Panc1 (cell line): ENCODE data around the gene IFIT1. TPM values are rescaled to one million over a fixed set of nuclear protein-coding genes. Genes with fewer than 3 reads are reported as not detected.

Experiments used
- ATAC-seq: fragments of 200-7000 bp; cut with Tn5 transposase; 2 replicates; pipeline ENCODE4 v1.9.1; 2020; ENCODE audit warnings: mild to moderate bottlenecking, moderate library complexity
- BruUV-seq: library from RNA; stranded (reverse); fragments of 400-500 nt; replicated peaks from 2 replicates; lab custom pipeline; 2021; lab: Mats Ljungman, UMichigan
- CTCF ChIA-PET: fragments of 300-600 bp; sonication (Branson Sonifier 250); formaldehyde crosslinking; loops from one replicate; lab custom pipeline; 2022; ENCODE audit warnings: antibody characterized with exemption; lab: Charles Lee
- POLR2A ChIA-PET: fragments of 300-600 bp; sonication (Branson Sonifier 250); formaldehyde crosslinking; loops from one replicate; lab custom pipeline; 2022; ENCODE audit warnings: antibody characterized with exemption; lab: Charles Lee
- DNase-seq: peaks from one replicate; pipeline ENCODE4 v3.0.0-alpha.2; 2010; ENCODE audit warnings: low read depth, low spot score
- H3K27ac ChIP-seq: 2 replicates; pipeline ENCODE4 v1.5.1; 2011; ENCODE audit warnings: mild to moderate bottlenecking, low read length, inconsistent platforms
- H3K27me3 ChIP-seq: fragments of 200-500 bp; sonication (Bioruptor generic); 2 replicates; pipeline ENCODE4 v1.6.0; 2014; ENCODE audit warnings: low read length, inconsistent platforms; ENCODE audit not compliant: control insufficient read depth, insufficient read depth
- H3K36me3 ChIP-seq: fragments of 200-500 bp; sonication (Bioruptor generic); 2 replicates; pipeline ENCODE4 v1.5.1; 2014; ENCODE audit warnings: inconsistent platforms, mild to moderate bottlenecking, low read length, moderate library complexity; ENCODE audit not compliant: control insufficient read depth, insufficient read depth
- H3K4me1 ChIP-seq: 2 replicates; pipeline ENCODE4 v1.5.1; 2011; ENCODE audit warnings: inconsistent platforms, mild to moderate bottlenecking, low read length, moderate library complexity; ENCODE audit not compliant: control insufficient read depth, insufficient read depth
- H3K4me3 ChIP-seq, 2 experiments: 2 replicates each; pipeline ENCODE4 v1.5.1; 2011 to 2012; ENCODE audit warnings: low read depth in 2 of 2, low read length in 2 of 2, mild to moderate bottlenecking in 2 of 2, inconsistent platforms in 1 of 2, moderate library complexity in 1 of 2
- H3K9me3 ChIP-seq: fragments of 200-500 bp; sonication (Bioruptor generic); 2 replicates; pipeline ENCODE4 v1.5.1; 2014; ENCODE audit warnings: low read depth, mild to moderate bottlenecking, inconsistent platforms, low read length, moderate library complexity; ENCODE audit not compliant: control insufficient read depth, insufficient read depth
- POLR2AphosphoS5 ChIP-seq: IDR thresholded peaks from 2 replicates; pipeline ENCODE4 v1.6.1; 2012; ENCODE audit warnings: mild to moderate bottlenecking, low read depth, low read length, moderate library complexity
- SIN3A ChIP-seq: IDR thresholded peaks from 2 replicates; pipeline ENCODE4 v1.6.1; 2012; ENCODE audit warnings: low read depth, mild to moderate bottlenecking, low read length, moderate library complexity, borderline replicate concordance; ENCODE audit not compliant: insufficient read depth
- TCF7L2 ChIP-seq: IDR thresholded peaks from 2 replicates; pipeline ENCODE4 v1.6.1; 2011; ENCODE audit warnings: mild to moderate bottlenecking, low read depth, low read length, inconsistent platforms
- in situ Hi-C: cut with HindIII; loops from 2 replicates; pipeline ENCODE4 v1.10.0; 2016; ENCODE audit warnings: low sequenced_read_pairs, low pct_unique_long_range_greater_than_20kb
- intact Hi-C: fragments of 100-400 bp; cut with micrococcal nuclease; formaldehyde crosslinking; loops from one replicate; pipeline ENCODE4 v1.10.0; 2022; ENCODE audit not compliant: unreplicated experiment
- total RNA-seq: library from RNA; stranded (reverse); gene quantifications from one replicate; pipeline ENCODE4 v1.2.1, GENCODE V29; 2021; ENCODE audit not compliant: unreplicated experiment
- TF ChIP-seq, protein P1 (sequence below): fragments of 450-650 bp; IDR thresholded peaks from 2 replicates; pipeline ENCODE4 v1.5.1; 2017; ENCODE audit warnings: mild to moderate bottlenecking
- TF ChIP-seq, protein P2 (sequence below), 2 experiments: IDR thresholded peaks; 2 replicates each; pipeline ENCODE4 v1.6.1; 2011 to 2012; ENCODE audit warnings: low read depth in 2 of 2, control low read depth in 1 of 2, low read length in 1 of 2, mild to moderate bottlenecking in 1 of 2, moderate library complexity in 1 of 2; ENCODE audit not compliant: insufficient read depth in 1 of 2

Gene IFIT1
- total RNA-seq, 1 experiment from 2014 or later, result 43.8 TPM

DNA sequence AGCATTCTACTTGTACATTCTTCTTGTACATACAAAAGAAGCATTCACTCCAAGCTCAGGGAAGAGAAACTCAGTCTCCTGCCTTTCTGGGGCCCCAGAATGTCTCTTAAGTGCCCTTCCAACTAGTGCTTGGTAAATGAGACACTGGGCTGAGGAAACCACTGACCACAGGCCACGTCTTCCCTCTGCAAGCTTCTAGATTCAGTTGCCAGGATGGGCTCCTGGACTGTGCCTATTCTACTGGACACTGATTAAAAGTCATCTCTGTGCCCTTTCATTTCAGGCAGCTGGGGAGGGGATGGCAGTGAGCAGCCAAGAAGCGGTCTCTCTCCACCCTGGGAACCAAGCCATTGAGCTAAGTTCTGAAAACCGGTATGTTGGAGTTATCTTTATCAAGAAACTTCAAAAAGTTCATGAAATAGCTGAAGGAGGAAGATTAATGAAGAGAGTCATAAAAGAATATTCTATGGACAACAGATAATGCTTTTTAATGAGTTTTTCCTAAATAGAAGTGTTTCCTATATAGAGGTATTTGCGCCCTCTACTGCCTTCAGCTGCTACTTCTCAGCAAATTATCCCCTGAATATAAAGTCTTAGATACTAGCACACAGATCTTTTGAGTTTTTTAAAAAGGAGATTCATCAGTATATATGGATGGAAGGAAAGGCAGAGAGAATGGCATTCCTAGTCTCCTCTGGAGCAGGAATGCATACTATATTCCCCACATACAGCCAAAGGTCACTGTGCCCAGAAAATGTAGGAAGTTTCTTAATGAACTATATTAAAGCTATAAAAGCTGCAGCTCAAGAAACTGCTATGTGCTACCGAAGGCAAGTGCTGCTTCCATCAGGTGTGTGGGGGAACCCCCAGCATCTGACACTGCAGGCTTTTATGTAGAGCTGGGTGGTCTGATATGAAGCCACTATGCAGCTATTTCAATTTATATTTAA is 23.0 kb upstream of the IFIT1 start:
- peak overlapping the region; percentile 73 for H3K27ac ChIP-seq
- ChIA-PET POLR2A (no interaction called here), CTCF (interaction anchor here (0.5 to 1.3 kb wide), 3 partner anchors 19 to 156 kb away, joined by 3 to 8 read pairs (median 6); no protein-coding TSS in a partner anchor)
- H3K4me1 ChIP-seq, result peaks cover 14% of the 10 kb centered on the region
- in situ Hi-C loops (no loop called here), intact Hi-C loops (no loop called here)
- TF ChIP-seq, protein P1, sequence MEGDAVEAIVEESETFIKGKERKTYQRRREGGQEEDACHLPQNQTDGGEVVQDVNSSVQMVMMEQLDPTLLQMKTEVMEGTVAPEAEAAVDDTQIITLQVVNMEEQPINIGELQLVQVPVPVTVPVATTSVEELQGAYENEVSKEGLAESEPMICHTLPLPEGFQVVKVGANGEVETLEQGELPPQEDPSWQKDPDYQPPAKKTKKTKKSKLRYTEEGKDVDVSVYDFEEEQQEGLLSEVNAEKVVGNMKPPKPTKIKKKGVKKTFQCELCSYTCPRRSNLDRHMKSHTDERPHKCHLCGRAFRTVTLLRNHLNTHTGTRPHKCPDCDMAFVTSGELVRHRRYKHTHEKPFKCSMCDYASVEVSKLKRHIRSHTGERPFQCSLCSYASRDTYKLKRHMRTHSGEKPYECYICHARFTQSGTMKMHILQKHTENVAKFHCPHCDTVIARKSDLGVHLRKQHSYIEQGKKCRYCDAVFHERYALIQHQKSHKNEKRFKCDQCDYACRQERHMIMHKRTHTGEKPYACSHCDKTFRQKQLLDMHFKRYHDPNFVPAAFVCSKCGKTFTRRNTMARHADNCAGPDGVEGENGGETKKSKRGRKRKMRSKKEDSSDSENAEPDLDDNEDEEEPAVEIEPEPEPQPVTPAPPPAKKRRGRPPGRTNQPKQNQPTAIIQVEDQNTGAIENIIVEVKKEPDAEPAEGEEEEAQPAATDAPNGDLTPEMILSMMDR, result peak; percentile 78
- TF ChIP-seq TCF7L2, result no peak
- no peak for TF ChIP-seq SIN3A
- H3K4me3 ChIP-seq, result no peak overlapping the region
- DNase-seq (no peak), ATAC-seq (peak; percentile 57)
- no peaks in the 10 kb centered on the region for H3K9me3 ChIP-seq
- no TSS peak for BruUV-seq
- H3K36me3 ChIP-seq, result no peaks in the 10 kb centered on the region
- H3K27me3 ChIP-seq, result no peaks in the 10 kb centered on the region

DNA sequence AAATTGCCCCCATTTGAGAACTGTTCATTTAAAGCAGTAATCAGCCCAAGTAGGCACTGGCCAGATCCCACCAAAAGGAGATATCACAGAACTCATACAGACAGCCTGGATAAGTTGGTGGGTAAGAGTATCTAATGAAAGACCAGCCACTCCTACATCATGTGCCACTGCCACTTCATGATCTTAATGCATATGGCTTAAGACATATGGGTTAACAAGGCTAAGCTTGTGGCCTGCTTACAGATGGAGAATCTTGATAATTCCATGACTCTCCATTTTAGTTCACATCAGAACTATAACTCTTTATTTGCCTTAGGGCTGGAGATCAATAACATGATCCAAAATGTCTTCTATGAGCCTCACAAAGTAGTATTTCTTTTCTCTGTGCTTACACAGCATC is 21.3 kb upstream of the IFIT1 start:
- in situ Hi-C loops (no loop called here), intact Hi-C loops (no loop called here)
- no peak for DNase-seq
- peak overlapping the region; percentile 36; the same call in 1 of the 2 replicates for H3K27ac ChIP-seq
- H3K9me3 ChIP-seq, result no peaks in the 10 kb centered on the region
- no peaks in the 10 kb centered on the region for H3K27me3 ChIP-seq
- no peaks in the 10 kb centered on the region for H3K36me3 ChIP-seq
- ChIA-PET CTCF (no interaction called here), POLR2A (no interaction called here)
- no peak for ATAC-seq
- H3K4me1 ChIP-seq, result peaks cover 20% of the 10 kb centered on the region
- TF ChIP-seq TCF7L2, result no peak
- no peak for TF ChIP-seq POLR2AphosphoS5
- TF ChIP-seq, protein P2, sequence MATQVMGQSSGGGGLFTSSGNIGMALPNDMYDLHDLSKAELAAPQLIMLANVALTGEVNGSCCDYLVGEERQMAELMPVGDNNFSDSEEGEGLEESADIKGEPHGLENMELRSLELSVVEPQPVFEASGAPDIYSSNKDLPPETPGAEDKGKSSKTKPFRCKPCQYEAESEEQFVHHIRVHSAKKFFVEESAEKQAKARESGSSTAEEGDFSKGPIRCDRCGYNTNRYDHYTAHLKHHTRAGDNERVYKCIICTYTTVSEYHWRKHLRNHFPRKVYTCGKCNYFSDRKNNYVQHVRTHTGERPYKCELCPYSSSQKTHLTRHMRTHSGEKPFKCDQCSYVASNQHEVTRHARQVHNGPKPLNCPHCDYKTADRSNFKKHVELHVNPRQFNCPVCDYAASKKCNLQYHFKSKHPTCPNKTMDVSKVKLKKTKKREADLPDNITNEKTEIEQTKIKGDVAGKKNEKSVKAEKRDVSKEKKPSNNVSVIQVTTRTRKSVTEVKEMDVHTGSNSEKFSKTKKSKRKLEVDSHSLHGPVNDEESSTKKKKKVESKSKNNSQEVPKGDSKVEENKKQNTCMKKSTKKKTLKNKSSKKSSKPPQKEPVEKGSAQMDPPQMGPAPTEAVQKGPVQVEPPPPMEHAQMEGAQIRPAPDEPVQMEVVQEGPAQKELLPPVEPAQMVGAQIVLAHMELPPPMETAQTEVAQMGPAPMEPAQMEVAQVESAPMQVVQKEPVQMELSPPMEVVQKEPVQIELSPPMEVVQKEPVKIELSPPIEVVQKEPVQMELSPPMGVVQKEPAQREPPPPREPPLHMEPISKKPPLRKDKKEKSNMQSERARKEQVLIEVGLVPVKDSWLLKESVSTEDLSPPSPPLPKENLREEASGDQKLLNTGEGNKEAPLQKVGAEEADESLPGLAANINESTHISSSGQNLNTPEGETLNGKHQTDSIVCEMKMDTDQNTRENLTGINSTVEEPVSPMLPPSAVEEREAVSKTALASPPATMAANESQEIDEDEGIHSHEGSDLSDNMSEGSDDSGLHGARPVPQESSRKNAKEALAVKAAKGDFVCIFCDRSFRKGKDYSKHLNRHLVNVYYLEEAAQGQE (IDR thresholded peaks at IDR 0.05; ENCODE audit: insufficient read depth in 1 of 2, low read depth in 2 of 2, low read length in 1 of 2), result no peak
- TF ChIP-seq SIN3A, result no peak
- TF ChIP-seq, protein P1, result no peak
- no peak overlapping the region for H3K4me3 ChIP-seq
- no TSS peak for BruUV-seq
